PFSK-1 (cell line): ENCODE data around the gene SELENOP.

Source experiments
- FOXP2 ChIP-seq: optimal IDR thresholded peaks from 2 replicates; pipeline ENCODE3; 2011; ENCODE audit warnings: borderline replicate concordance, control low read depth, inconsistent platforms; ENCODE audit not compliant: insufficient read depth; ENCODE audit errors: extremely low read length, extremely low read depth
- POLR2AphosphoS5 ChIP-seq: IDR thresholded peaks from 2 replicates; pipeline ENCODE4 v1.6.1; 2012; ENCODE audit warnings: low read depth, mild to moderate bottlenecking, control low read depth, low read length, moderate library complexity
- REST ChIP-seq, 2 experiments: IDR thresholded peaks; 2 replicates each; pipeline versions ENCODE4 v1.6.1 to v1.8.0; 2011 to 2012; ENCODE audit warnings: low read depth in 2 of 2, low read length in 2 of 2, control low read depth in 1 of 2, inconsistent platforms in 1 of 2, mild to moderate bottlenecking in 1 of 2, moderate library complexity in 1 of 2; ENCODE audit not compliant: insufficient read depth in 1 of 2
- SIN3A ChIP-seq: IDR thresholded peaks from 2 replicates; pipeline ENCODE4 v1.6.1; 2012; ENCODE audit warnings: mild to moderate bottlenecking, low read length, moderate library complexity, borderline replicate concordance; ENCODE audit not compliant: insufficient read depth
- TAF1 ChIP-seq: IDR thresholded peaks from 2 replicates; pipeline ENCODE4 v1.6.1; 2012; ENCODE audit warnings: low read length, control low read depth, borderline replicate concordance; ENCODE audit not compliant: insufficient read depth

- TF ChIP-seq REST (IDR thresholded peaks at IDR 0.05; ENCODE audit: insufficient read depth in 1 of 2, low read depth in 2 of 2, low read length in 2 of 2) (no peak), SIN3A (no peak), POLR2AphosphoS5 (no peak), TAF1 (no peak), FOXP2 (no peak)
These were observed 928 bp upstream of the SELENOP start for GRCh38 chr5:42812620-42813019.
